OCI-LY1 (cell line): Measurements from ENCODE around the gene EYS.

Experiments
- H2AFZ ChIP-seq: fragments of 200-600 bp; sonication (generic), shearing (Covaris generic); 2 replicates; pipeline ENCODE4 v1.6.0; 2014; ENCODE audit warnings: antibody characterized with exemption, mild to moderate bottlenecking, low read length
- H3F3A ChIP-seq: fragments of 200-600 bp; sonication (generic), shearing (Covaris generic); 2 replicates; pipeline ENCODE4 v1.6.0; 2014; ENCODE audit warnings: mild to moderate bottlenecking, antibody characterized with exemption, low read length, moderate library complexity; ENCODE audit not compliant: insufficient read depth
- H3K27ac ChIP-seq: fragments of 200-600 bp; sonication (generic); 2 replicates; pipeline ENCODE4 v1.5.1; 2014; ENCODE audit warnings: low read length, mixed run types, mild to moderate bottlenecking, low read depth; ENCODE audit not compliant: poor library complexity, severe bottlenecking
- H3K27me3 ChIP-seq: fragments of 200-600 bp; sonication (generic); 2 replicates; pipeline ENCODE4 v1.6.0; 2014; ENCODE audit warnings: antibody characterized with exemption, mild to moderate bottlenecking, low read length, moderate library complexity; ENCODE audit not compliant: insufficient read depth
- H3K36me3 ChIP-seq: fragments of 200-600 bp; sonication (generic); 2 replicates; pipeline ENCODE4 v1.6.1; 2014; ENCODE audit warnings: mild to moderate bottlenecking, antibody characterized with exemption, low read length, moderate library complexity, mixed read lengths; ENCODE audit not compliant: insufficient read depth
- H3K4me1 ChIP-seq: fragments of 200-600 bp; sonication (generic); 2 replicates; pipeline ENCODE4 v1.5.1; 2014; ENCODE audit warnings: mild to moderate bottlenecking, low read length, moderate library complexity; ENCODE audit not compliant: insufficient read depth, severe bottlenecking
- H3K4me2 ChIP-seq: fragments of 200-600 bp; sonication (generic), shearing (Covaris generic); 2 replicates; pipeline ENCODE4 v1.6.1; 2014; ENCODE audit warnings: low read length
- H3K4me3 ChIP-seq: fragments of 200-600 bp; sonication (generic); 2 replicates; pipeline ENCODE4 v1.5.1; 2014; ENCODE audit warnings: low read length, low read depth, mild to moderate bottlenecking, mixed read lengths; ENCODE audit not compliant: poor library complexity, severe bottlenecking
- H3K79me2 ChIP-seq: fragments of 200-600 bp; shearing (Covaris generic); 2 replicates; pipeline ENCODE4 v1.6.1; 2016; ENCODE audit warnings: mixed run types, low read length, mixed read lengths; ENCODE audit not compliant: insufficient read depth
- H3K9ac ChIP-seq: fragments of 200-600 bp; sonication (generic), shearing (Covaris generic); 2 replicates; pipeline ENCODE4 v1.6.1; 2014; ENCODE audit warnings: mild to moderate bottlenecking, low read length, mixed read lengths
- H3K9me2 ChIP-seq: fragments of 200-600 bp; sonication (generic), shearing (Covaris generic); 2 replicates; pipeline ENCODE4 v1.6.1; 2014; ENCODE audit warnings: low read depth, mild to moderate bottlenecking, low read length, mixed read lengths
- H3K9me3 ChIP-seq: fragments of 200-600 bp; shearing (Covaris generic); 2 replicates; pipeline ENCODE4 v1.6.1; 2014; ENCODE audit warnings: low read length, mixed read lengths
- H4K20me1 ChIP-seq: fragments of 200-600 bp; sonication (generic), shearing (Covaris generic); 2 replicates; pipeline ENCODE4 v1.6.0; 2016; ENCODE audit warnings: mild to moderate bottlenecking, low read length; ENCODE audit not compliant: insufficient read depth
- EZH2 ChIP-seq: fragments of 200-600 bp; sonication (generic), shearing (Covaris generic); IDR thresholded peaks from 2 replicates; pipeline ENCODE4 v1.8.0; 2017; ENCODE audit warnings: borderline replicate concordance, mixed run types, mild to moderate bottlenecking, antibody characterized with exemption, low read length, moderate library complexity, mixed read lengths
- TF ChIP-seq, protein P1 (sequence below): fragments of 200-600 bp; sonication (generic), shearing (Covaris generic); IDR thresholded peaks from 2 replicates; pipeline ENCODE4 v1.5.1; 2017; ENCODE audit warnings: mild to moderate bottlenecking, antibody characterized with exemption, low read length, moderate library complexity, mixed read lengths

The EYS gene

DNA sequence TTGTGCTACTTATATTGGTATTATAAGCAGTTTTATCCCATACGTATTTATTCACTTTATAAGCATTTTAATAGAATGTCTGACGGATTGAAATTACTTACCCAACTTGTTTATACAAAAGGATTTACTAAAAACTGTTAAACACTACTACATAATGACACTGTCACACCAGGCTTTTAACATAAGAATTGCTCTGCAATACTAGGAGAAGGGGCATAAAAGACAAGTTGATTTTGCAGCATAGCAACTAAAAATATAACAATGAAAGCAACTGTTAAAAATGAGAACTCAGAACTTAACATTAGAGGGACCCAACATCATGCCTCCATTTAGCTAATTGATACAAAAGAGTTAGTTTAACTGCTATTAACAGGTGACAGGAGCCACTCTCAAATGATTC, 1076.1 kb downstream of the EYS start:
- Histone ChIP-seq H3K79me2 (no peaks in the 10 kb centered on the region), H3K9ac (no peak overlapping the region), H3K27me3 (no peaks in the 10 kb centered on the region), H3K4me2 (no peak overlapping the region), H3K4me3 (no peak overlapping the region), H3K9me2 (no peaks in the 10 kb centered on the region), H2AFZ (no peak overlapping the region), H3F3A (no peaks in the 10 kb centered on the region), H4K20me1 (no peaks in the 10 kb centered on the region), H3K27ac (no peak overlapping the region), H3K9me3 (no peaks in the 10 kb centered on the region), H3K36me3 (no peaks in the 10 kb centered on the region), H3K4me1 (no peaks in the 10 kb centered on the region)
- TF ChIP-seq, protein P1, sequence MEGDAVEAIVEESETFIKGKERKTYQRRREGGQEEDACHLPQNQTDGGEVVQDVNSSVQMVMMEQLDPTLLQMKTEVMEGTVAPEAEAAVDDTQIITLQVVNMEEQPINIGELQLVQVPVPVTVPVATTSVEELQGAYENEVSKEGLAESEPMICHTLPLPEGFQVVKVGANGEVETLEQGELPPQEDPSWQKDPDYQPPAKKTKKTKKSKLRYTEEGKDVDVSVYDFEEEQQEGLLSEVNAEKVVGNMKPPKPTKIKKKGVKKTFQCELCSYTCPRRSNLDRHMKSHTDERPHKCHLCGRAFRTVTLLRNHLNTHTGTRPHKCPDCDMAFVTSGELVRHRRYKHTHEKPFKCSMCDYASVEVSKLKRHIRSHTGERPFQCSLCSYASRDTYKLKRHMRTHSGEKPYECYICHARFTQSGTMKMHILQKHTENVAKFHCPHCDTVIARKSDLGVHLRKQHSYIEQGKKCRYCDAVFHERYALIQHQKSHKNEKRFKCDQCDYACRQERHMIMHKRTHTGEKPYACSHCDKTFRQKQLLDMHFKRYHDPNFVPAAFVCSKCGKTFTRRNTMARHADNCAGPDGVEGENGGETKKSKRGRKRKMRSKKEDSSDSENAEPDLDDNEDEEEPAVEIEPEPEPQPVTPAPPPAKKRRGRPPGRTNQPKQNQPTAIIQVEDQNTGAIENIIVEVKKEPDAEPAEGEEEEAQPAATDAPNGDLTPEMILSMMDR: no peak
- no peak for TF ChIP-seq EZH2

DNA sequence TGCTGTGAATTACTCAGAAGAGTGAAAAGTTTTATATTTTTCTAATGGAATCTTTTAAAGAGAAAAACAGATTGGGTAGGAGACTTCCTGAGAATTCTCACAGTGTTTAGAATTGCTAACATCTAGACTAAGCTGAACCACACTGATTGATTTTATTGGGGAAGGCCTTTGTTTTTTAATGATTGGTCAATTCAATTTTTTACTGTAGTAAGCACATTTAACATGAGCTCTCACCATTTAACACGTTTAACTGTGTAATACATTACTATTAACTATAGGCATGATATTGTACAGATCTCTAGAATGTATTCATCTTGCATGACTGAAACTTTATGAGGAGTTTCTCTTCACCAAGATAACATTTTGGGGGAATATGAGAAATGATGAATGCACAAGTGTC, 1084.1 kb downstream of the EYS start:
- H3K36me3 ChIP-seq: no peaks in the 10 kb centered on the region
- H3K4me3 ChIP-seq: no peak overlapping the region
- TF ChIP-seq, protein P1: no peak
- no peak for TF ChIP-seq EZH2
- no peak overlapping the region for H2AFZ ChIP-seq
- H3F3A ChIP-seq: no peaks in the 10 kb centered on the region
- H3K27me3 ChIP-seq: no peaks in the 10 kb centered on the region
- H3K9ac ChIP-seq: no peak overlapping the region
- H4K20me1 ChIP-seq: no peaks in the 10 kb centered on the region
- H3K9me3 ChIP-seq: no peaks in the 10 kb centered on the region
- no peak overlapping the region for H3K27ac ChIP-seq
- H3K9me2 ChIP-seq: no peaks in the 10 kb centered on the region
- H3K4me1 ChIP-seq: no peaks in the 10 kb centered on the region
- H3K4me2 ChIP-seq: no peak overlapping the region
- no peaks in the 10 kb centered on the region for H3K79me2 ChIP-seq

DNA sequence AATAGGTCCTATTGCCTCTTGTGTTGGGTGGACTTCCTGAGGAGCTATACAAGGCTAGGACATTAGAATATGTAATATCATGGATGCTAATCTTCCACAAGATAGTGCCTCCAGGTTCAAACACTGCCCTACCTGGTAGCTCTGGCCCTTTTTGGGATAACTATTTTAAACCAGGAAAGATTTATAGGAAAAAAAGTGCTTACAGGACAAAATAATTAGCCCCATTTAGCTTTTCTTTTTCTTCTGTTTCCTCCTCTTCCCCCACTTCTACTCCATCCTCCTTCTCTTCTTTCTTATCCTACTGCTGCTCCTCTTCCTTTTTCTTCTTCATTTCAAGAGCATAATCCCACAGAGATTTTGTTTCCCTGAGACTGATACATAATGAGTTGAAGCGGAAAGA, 1104.0 kb downstream of the EYS start:
- Histone ChIP-seq H3K9me2 (no peaks in the 10 kb centered on the region), H3K27ac (no peak overlapping the region), H3K4me2 (no peak overlapping the region), H3K36me3 (no peaks in the 10 kb centered on the region), H3K4me3 (no peak overlapping the region), H3K27me3 (no peaks in the 10 kb centered on the region), H3K79me2 (no peaks in the 10 kb centered on the region), H3K4me1 (no peaks in the 10 kb centered on the region), H3K9ac (no peak overlapping the region), H2AFZ (no peak overlapping the region), H3K9me3 (no peaks in the 10 kb centered on the region), H4K20me1 (no peaks in the 10 kb centered on the region), H3F3A (no peaks in the 10 kb centered on the region)
- TF ChIP-seq, protein P1: no peak
- no peak for TF ChIP-seq EZH2
